AG09309 (cell line): Measurements from ENCODE around the gene PSORS1C2.

Experiments used
- DNase-seq: peaks from one replicate; pipeline ENCODE4 v3.0.0-alpha.2; 2010; ENCODE audit warnings: low read depth
- H3K4me3 ChIP-seq: 2 replicates; pipeline ENCODE4 v1.5.1; 2011; ENCODE audit warnings: mild to moderate bottlenecking, low read depth, low read length, moderate library complexity; ENCODE audit not compliant: control insufficient read depth
- TF ChIP-seq, protein P1 (sequence below): IDR thresholded peaks from 2 replicates; pipeline ENCODE4 v1.5.1; 2011; ENCODE audit warnings: mild to moderate bottlenecking, low read depth, low read length, inconsistent platforms; ENCODE audit not compliant: insufficient read depth, control insufficient read depth; ENCODE audit errors: missing control alignments

Gene PSORS1C2

DNA sequence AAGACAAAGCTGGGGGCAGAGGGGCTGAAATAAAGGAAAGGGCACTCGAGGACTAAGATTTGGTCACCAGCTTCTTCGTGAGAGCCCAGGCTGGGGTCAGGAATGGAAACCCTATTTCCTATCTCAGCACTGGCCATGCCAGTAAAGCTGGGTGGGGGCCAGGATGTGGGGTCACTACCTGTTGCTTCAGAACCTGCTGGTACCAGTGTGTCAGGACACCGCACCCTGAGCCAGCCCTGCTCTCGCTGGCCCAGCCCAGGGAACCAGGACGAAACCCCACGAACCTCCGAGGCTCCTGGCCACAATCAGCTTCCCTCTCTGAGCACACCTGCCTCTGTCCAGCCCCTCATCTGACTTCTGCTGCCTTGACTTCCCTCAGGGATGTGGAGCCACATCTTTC lies 20.7 kb downstream of the PSORS1C2 start:
- TF ChIP-seq, protein P1, sequence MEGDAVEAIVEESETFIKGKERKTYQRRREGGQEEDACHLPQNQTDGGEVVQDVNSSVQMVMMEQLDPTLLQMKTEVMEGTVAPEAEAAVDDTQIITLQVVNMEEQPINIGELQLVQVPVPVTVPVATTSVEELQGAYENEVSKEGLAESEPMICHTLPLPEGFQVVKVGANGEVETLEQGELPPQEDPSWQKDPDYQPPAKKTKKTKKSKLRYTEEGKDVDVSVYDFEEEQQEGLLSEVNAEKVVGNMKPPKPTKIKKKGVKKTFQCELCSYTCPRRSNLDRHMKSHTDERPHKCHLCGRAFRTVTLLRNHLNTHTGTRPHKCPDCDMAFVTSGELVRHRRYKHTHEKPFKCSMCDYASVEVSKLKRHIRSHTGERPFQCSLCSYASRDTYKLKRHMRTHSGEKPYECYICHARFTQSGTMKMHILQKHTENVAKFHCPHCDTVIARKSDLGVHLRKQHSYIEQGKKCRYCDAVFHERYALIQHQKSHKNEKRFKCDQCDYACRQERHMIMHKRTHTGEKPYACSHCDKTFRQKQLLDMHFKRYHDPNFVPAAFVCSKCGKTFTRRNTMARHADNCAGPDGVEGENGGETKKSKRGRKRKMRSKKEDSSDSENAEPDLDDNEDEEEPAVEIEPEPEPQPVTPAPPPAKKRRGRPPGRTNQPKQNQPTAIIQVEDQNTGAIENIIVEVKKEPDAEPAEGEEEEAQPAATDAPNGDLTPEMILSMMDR, result no peak
- no peak for DNase-seq
- no peak overlapping the region for H3K4me3 ChIP-seq

DNA sequence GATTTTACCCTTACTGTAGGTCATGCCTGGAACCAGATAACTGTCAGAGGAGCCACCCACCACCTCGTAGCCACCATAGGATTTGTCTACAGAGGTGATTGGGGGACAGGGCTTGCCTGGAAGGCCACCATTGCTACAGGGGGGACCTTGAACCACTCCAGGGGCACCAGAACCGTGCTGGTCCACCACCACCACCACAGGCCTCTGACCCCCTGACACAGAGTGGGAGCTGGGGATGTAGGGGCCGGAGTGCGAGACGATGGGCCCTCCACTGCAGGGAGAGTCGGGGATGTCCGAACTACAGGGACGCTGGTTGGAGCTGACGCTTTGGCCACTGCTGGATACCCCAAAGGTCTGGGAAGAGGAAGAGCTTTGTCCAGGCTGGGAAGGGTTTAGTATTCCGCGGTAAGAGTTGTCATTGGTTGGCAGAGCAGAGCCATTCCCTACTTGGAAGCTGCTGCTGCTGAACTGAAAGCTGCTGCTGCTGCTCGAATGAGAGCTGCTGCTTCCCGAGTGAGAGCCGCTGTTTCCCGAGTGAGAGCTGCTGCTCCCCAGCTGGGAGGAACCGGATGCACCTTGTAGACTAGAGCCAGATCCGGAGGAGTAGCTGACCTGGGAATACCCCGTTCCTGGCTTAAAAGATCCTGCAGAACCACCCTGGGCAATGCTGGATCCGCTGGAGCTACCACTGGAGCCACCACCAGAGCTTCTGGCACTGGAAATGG lies 22.0 kb downstream of the PSORS1C2 start:
- TF ChIP-seq, protein P1, result no peak
- DNase-seq, result no peak
- no peak overlapping the region for H3K4me3 ChIP-seq

DNA sequence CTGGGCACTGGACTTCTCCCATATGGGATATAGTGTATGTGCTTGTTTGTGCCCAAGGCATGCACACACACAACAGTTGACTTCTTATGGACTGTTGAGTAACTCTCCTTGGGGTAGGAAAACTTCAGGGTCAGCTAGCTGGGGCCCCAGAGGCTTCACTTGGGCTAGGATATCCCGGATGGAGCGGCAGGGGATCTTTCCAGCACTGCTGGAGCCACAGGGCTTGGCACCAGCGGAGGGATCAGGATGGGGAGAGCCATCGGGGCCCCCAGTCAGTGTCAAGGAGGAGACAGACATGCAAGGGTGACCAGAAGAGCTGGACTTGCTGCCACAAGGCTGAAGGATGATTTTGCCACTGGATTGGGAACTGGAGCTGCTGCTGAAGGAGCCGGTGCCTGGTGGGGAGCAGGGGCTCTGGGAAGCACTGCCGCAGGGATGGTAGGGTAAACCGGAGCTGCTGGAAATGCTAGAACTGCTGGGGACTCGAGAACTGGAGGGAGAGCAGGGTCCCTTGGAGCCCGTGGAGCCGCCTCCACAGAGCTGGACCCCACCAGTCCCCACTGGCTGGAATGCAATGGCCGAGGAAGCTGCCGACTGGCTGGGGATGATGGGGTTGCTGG lies 22.8 kb downstream of the PSORS1C2 start:
- TF ChIP-seq, protein P1, result no peak
- no peak for DNase-seq
- no peak overlapping the region for H3K4me3 ChIP-seq

DNA sequence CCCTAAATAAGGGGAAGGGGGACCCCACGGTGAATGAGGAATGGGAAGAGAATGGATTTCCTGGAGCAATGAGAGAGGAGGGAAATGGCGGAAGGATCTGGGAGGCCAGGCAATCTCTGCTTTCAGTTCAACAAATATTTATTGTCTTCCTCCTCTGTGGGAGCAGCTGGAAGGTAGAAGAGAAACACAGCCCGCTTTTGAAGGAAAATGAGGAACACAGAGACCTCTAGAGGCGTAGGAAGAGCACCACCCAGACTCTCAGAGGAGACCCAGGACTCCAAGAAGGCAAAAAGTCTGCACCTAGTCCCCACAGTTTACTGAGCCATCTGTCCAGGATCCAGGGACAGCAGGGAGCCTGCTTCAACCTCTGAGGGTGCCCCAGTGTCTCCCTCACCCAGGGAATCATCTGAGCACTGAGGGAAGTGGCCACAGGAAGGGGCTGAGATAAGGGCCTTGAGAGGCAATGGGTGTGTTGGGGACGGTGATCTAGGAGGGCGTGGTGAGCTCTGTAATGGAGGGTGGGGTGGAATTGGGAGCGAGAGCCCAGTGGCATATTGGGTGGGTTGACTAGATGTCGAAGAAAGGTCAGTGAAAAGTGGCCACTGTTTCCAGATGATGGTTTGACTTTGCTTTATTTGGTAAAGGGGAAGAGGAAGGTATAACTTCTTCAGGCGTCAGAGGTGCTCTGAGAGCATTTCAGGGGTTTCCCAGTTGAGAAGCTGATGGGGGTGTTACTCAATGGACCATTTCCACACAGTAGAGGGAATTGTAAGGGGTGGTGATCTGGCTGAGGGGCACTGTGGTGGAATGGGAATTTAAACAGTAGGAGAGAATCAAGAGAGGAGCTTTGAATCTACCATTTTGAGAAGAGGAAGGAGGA lies 23.7 kb downstream of the PSORS1C2 start:
- TF ChIP-seq, protein P1, result peak; percentile 7
- H3K4me3 ChIP-seq, result no peak overlapping the region
- DNase-seq, result no peak

DNA sequence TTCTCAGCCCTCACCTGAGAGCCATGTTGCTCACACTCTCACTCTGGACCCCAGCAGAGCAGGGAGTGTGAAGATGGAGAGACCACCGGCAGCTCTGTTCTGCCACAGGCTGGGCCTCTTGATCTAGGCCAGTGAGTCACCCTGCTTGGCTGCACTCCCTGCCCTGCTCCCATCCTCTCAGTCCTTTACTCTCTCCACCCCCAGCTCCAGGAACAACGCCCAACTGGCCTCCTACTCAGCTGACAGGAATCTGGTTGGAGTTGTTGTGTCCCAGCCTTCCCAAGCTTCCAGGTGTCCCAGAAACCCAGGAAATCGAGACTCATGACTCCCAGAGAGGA lies 24.4 kb downstream of the PSORS1C2 start, which contains the start of gene PSORS1C1:
TSS of gene PSORS1C1 (plus strand) at position 260 of the 338 bp plus-strand sequence. CDS start 14,833 bp downstream, outside the sequence.
- peak within 1 kb of the TSS; percentile 4; the same call in 1 of the 2 replicates for H3K4me3 ChIP-seq

DNA sequence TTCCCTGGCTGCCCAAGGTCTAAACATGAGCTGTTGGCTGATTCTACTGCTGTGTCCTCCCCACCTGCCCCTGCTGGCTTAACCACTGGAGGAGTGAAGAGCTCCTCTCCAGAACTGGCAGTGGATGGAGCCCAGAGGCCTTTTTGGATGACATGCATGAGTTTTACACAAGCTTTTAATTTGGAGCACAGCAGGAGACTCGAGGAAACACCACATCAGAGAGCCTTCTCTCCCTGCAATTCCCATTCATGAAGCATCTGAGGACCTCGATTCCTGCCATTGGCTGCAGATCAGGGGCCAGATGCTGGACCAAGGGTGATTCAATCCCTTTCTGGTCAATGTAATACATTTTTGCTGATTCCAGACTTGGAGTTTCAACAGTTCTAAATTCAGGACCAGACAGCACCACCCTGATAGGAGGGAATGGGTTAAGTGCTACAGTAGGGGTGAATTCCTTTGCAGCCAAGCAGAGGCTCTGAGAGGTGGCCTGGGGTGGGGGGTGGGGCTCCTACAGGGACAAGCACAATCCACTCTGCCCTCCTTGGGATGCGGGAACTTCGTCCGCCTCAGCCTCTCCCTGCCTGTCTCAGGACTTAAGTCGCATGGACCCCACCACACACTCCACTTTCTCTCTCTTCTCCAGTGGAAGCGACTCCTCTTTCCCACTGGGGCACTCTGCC lies 24.9 kb downstream of the PSORS1C2 start:
- TF ChIP-seq, protein P1, result peak; percentile 27
- peak; percentile 88 for DNase-seq
- H3K4me3 ChIP-seq, result peak overlapping the region; percentile 4; the same call in 1 of the 2 replicates

More for the DNA sequence above, 24.4 kb downstream of the PSORS1C2 start, which contains the start of gene PSORS1C1:
- peak; percentile 82 for DNase-seq
- TF ChIP-seq, protein P1, result no peak
